GM10847 (cell line): ENCODE measurements around the gene TUBB3.

Experiments
- POLR2A ChIP-seq: IDR thresholded peaks from 2 replicates; pipeline ENCODE4 v1.6.1; 2011; ENCODE audit not compliant: insufficient read length; ENCODE audit errors: extremely low read depth

TUBB3 gene

DNA sequence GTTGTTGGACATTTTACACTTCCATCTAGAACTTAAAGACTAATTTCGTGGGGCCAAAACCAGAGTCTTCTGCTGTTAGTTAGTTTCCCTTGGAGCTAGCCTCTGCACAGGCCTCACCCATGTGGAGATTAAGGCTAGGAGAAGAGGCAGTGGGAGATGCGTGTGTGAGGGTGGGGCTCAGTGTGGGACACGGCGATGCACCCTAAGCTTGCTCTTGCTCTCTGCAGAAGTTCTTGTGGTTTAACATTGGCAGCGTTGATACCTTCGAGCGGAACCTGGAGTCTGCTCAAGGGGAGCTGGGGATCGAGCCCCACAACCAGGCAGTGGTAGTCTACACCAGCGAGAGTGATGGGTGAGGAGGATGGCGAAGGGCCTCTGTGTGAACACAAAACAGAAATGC is 62.1 kb downstream of the TUBB3 start:
- no peak for TF ChIP-seq POLR2A
